Measurements from ENCODE around the gene RNASEH2A.

Gene RNASEH2A

GRCh38 chr19:12783291-12783848, 23.0 kb upstream of the RNASEH2A start:
- no peak for TF ChIP-seq FOXP2 (optimal IDR thresholded peaks at IDR 0.05; ENCODE audit: borderline replicate concordance, extremely low read depth, extremely low read length, insufficient read depth)

- TF ChIP-seq REST (IDR thresholded peaks at IDR 0.05; ENCODE audit: insufficient read depth in 1 of 2, low read depth in 2 of 2, low read length in 2 of 2) (no peak), FOXP2 (optimal IDR thresholded peaks at IDR 0.05; ENCODE audit: borderline replicate concordance, extremely low read depth, extremely low read length, insufficient read depth) (no peak), TAF1 (IDR thresholded peaks at IDR 0.05; ENCODE audit: borderline replicate concordance, insufficient read depth, low read length) (no peak), SIN3A (IDR thresholded peaks at IDR 0.05; ENCODE audit: borderline replicate concordance, insufficient read depth, low read length) (no peak), POLR2AphosphoS5 (IDR thresholded peaks at IDR 0.05; ENCODE audit: low read depth, low read length) (no peak)
Measured at GRCh38 chr19:12783849-12784393, 22.5 kb upstream of the RNASEH2A start.

- TF ChIP-seq POLR2AphosphoS5 (IDR thresholded peaks at IDR 0.05; ENCODE audit: low read depth, low read length), result no peak
- TF ChIP-seq TAF1 (IDR thresholded peaks at IDR 0.05; ENCODE audit: borderline replicate concordance, insufficient read depth, low read length), result no peak; the same call in 1 of the 2 replicates
- TF ChIP-seq REST (IDR thresholded peaks at IDR 0.05; ENCODE audit: insufficient read depth in 1 of 2, low read depth in 2 of 2, low read length in 2 of 2), result no peak
- no peak for TF ChIP-seq SIN3A (IDR thresholded peaks at IDR 0.05; ENCODE audit: borderline replicate concordance, insufficient read depth, low read length)
Measured at GRCh38 chr19:12784394-12784870, 22.0 kb upstream of the RNASEH2A start.

GRCh38 chr19:12784871-12785430, 21.4 kb upstream of the RNASEH2A start:
- no peak for TF ChIP-seq REST (IDR thresholded peaks at IDR 0.05; ENCODE audit: insufficient read depth in 1 of 2, low read depth in 2 of 2, low read length in 2 of 2)
- no peak for TF ChIP-seq POLR2AphosphoS5 (IDR thresholded peaks at IDR 0.05; ENCODE audit: low read depth, low read length)
- no peak; the same call in 1 of the 2 replicates for TF ChIP-seq TAF1 (IDR thresholded peaks at IDR 0.05; ENCODE audit: borderline replicate concordance, insufficient read depth, low read length)
- no peak for TF ChIP-seq SIN3A (IDR thresholded peaks at IDR 0.05; ENCODE audit: borderline replicate concordance, insufficient read depth, low read length)
- TF ChIP-seq FOXP2 (optimal IDR thresholded peaks at IDR 0.05; ENCODE audit: borderline replicate concordance, extremely low read depth, extremely low read length, insufficient read depth), result no peak

GRCh38 chr19:12785431-12786031, 20.9 kb upstream of the RNASEH2A start:
- TF ChIP-seq SIN3A (IDR thresholded peaks at IDR 0.05; ENCODE audit: borderline replicate concordance, insufficient read depth, low read length) (no peak), TAF1 (IDR thresholded peaks at IDR 0.05; ENCODE audit: borderline replicate concordance, insufficient read depth, low read length) (no peak), REST (IDR thresholded peaks at IDR 0.05; ENCODE audit: insufficient read depth in 1 of 2, low read depth in 2 of 2, low read length in 2 of 2) (no peak), FOXP2 (optimal IDR thresholded peaks at IDR 0.05; ENCODE audit: borderline replicate concordance, extremely low read depth, extremely low read length, insufficient read depth) (no peak), POLR2AphosphoS5 (IDR thresholded peaks at IDR 0.05; ENCODE audit: low read depth, low read length) (no peak)
